GM19351 (cell line): ENCODE measurements around the gene VIL1.
A peak's percentile ranks its signal among the peaks of the same experiment; 100 is the strongest.

Source experiments
- ATAC-seq: cut with Tn5 transposase; IDR thresholded peaks from one replicate; pipeline ENCODE4 v1.9.1; 2021; ENCODE audit warnings: mild to moderate bottlenecking, moderate library complexity; ENCODE audit not compliant: unreplicated experiment

Gene VIL1

DNA sequence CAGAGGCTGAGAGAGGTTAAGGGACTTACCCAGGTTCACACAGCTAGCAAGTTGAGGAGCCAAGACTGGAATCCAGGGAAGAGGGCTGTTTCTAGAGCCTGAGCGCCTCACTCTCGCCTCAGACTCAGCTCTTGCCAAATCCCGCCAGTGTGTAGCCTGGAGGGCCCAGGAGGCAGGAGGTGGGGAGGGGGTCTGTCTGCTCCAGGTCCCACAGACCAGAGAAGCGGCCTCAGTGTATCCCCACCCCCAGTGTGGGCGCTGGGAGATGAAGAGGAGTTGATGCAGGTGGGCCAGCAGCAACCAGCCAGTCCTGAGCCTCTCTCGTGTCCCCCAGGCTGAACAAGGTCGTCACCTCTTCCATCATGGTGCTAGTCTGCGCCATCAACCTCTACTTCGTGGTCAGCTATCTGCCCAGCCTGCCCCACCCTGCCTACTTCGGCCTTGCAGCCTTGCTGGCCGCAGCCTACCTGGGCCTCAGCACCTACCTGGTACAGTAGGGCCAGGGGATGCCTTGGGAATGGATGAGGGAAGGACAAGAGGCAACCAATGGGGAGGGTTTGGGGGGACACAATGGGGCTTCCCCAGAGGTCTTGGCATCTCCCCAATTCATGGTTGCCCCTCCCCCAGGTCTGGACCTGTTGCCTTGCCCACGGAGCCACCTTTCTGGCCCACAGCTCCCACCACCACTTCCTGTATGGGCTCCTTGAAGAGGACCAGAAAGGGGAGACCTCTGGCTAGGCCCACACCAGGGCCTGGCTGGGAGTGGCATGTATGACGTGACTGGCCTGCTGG, 24.4 kb upstream of the VIL1 start:
- no peak for ATAC-seq

DNA sequence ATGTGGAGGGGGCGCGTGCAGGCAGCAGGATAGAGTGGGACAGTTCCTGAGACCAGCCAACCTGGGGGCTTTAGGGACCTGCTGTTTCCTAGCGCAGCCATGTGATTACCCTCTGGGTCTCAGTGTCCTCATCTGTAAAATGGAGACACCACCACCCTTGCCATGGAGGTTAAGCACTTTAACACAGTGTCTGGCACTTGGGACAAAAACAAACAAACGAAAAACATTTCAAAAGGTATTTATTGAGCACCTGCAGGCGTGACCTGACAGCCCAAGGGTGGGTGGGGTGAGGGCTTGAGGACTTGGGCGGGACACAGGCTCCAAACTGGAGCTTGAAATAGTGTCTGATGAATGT, 23.9 kb upstream of the VIL1 start:
- no peak for ATAC-seq

DNA sequence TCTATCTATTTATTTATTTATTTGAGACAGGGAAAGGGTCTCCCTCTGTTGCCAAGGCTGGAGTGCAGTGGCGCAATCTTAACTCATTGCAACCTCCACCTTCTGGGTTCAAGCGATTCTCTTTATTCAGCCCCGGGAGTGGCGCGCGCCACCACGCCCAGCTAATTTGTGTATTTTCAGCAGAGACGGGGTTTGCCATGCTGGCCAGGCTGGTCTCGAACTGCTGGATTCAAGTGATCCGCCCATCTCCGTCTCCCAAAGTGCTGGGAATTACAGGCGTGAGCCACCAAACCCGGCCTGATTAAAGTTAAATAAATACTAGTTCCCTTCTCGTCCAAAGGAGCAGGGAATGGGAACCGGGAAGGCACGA, 23.5 kb upstream of the VIL1 start:
- ATAC-seq: no peak

DNA sequence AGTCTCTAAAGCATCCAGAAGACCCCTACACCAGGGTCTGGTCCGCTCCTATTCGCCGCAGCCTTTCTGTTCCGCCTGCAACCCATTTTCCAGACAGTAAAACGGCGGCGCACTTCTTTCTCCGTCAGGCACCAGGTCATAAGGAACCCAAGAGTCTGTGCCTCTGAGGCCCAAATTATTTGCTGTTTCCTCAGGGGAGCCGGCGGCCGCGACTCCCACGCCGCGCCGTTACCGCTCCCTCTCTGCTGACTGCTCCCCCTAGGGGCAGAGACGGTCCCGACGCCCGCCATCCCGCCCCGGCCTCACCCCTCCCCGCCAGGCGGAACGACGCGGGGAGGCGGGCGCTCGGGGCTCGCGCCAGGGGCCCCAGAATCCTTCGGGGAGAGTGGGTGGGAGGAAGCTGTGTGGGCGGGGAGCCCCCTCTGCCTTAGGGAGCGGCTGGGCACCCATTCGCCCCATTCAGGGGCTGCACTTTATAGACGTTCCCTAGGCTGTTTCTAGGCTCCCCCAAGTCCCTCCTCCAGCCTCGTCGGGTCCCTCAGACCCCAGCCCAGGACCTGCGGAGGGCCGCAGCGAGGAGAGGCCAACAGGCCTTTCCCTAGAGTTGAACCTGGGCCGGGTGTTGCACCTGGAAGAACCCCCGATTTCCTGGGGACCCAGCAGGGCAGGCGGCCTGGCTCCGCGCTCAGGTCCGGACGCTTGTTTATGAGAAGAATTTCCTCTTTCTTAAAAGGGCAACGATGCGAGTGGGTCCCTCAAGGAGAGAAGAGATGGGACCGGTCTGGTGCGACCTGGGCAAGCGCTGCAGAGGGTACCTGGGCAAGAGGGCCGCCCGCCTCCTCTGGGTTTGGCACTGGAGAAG, 22.9 kb upstream of the VIL1 start:
- peak; percentile 43 for ATAC-seq

DNA sequence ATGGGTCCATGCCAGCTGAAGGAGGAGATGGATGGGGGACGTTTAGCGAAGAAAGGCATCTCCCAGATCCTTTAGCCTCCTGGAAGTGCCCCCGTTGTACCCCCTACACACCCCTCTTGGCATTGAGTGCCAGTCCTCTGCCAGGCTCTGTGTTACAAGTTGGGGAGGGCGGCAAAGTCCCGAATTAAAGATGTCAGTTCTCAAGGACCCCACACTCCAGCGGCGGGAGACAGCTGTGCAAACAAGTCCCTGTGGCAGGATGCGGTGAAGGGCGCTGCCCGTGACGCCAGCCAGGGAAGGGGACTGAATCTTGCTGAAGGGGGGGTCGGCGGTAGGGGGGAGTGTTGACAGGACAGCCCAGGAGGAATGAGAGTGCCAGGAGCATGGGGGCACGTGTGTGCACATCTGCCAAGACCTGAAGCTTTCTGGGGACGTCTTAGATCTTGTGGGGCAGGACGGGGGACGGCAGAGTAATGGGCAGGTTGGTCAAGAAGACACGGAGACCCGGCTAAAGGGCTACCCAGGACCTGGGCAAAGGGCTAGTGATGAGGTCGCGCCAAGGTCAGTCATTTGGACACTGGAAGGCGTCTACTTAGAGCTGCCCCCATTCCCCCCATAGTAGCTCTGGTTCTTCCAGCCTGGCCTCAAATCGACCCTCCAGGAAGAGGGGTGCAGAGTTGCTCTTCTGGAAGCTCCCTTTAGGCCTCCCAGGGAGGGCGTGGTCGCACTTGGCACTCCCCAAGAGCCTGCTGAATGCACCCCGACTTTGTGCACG, 22.0 kb upstream of the VIL1 start:
- no peak for ATAC-seq

DNA sequence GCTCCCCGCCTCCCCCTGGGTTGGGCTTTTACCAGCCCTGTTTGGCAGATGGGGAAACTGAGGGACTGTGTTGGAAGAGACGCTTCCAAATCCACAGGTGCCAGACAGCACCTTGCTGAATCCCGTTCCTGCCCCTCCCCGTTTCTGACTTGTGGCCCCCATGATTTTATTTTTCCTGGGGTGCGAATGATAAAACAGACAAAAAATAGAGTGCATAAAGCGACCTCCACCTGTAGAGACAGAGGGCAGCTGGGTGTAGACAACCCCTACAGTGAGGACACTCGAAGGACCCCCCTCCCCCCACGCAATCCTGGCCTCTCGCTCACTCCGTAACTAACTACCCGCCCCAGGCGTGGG, 21.5 kb upstream of the VIL1 start:
- no peak for ATAC-seq

DNA sequence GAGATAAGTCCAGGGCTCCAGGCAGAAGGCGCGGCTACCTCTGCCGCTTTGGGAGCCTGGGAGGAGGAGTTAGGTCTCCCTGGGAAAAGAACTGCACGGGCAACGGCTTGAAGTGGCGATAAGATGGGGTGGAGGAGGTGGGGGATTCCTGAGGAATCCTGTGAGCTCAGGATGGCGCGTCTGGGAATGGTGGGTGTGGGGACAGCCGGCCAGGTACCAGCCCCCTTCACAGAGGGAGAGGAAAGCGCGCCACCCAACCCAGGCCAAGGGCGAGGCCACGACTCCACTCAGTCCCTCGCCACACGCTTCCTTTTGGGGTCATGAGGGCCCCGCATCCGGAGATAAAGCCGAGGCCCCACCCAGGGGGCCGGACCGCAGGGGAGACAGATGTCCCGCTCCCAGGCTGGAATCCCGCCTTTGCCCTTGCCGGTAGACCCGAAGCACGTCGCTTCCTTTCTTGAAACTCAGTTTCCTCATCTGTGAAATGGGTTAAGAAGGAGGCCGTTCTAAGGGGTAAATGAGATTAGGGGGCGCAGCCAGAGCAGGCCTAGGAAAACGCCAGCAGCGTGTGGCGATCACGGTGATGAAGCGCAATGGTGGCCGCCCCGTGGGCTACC, 21.0 kb upstream of the VIL1 start:
- peak; percentile 19 for ATAC-seq

DNA sequence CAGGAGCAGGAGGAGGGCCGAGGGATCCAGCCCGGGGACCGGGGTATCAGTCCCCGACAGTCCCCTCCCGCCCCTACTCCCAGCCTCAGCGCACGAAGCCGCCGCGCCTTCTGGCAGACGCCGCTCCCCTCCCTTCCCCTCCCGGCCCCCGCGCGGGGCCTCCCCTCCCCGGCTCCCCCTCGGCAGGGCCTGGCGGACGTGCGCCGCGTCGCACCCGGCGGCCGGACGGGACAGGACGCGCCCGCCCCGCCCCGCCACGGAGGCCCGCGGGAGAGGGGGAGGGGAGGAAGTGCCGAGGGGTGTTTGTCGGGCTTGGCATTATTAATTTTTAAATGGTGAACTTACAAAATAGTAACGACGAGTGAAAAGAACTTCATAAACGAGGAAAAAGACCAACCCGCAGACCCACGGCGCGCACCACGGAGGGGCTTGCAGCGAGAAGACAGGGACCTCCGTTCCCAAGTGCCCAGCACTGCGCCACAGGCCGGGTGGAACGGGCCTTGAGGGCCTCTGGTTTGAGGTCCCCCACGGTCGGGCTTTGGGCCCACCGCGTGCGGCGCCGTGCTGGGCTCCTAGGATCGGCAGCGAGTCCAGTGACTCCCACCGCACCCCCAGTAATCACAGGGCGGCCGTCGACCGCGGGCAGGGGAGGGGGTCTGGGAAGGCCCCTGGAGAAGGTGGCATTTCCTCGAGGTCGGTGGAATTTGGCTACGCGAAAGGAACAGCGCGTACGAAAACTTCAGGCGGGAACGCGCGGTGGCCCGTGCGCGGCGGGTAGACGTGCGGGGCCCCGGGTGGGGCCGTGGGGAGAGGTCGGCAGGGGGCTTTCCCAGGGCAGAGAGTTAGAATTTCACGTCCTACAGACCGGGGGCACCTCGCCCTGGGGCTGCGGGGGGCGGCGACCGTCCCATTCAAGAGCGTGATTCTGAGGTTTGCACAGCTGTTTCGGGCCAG, 20.2 kb upstream of the VIL1 start:
- ATAC-seq: peak; percentile 20

DNA sequence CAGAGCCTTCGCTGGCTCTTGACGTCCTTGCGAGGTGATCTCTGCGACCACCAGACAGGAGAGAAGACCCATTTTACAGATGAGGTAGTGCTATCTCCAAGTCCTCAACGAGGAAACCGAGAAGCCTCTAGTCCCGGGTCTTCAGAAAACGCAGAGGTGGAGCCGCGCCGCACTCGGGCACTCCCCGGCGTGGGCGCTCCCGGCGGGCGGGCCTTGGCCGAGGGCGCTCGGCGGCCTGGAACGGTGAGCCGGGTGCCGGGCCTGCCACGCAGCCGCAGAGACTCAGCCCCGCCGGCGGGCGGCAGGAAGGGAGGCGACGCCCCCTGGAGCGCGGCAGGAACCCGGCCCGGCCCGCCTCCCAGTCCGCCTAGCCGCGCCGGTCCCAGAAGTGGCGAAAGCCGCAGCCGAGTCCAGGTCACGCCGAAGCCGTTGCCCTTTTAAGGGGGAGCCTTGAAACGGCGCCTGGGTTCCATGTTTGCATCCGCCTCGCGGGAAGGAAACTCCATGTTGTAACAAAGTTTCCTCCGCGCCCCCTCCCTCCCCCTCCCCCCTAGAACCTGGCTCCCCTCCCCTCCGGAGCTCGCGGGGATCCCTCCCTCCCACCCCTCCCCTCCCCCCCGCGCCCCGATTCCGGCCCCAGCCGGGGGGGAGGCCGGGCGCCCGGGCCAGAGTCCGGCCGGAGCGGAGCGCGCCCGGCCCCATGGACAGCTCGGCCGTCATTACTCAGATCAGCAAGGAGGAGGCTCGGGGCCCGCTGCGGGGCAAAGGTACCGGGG, 19.3 kb upstream of the VIL1 start, which contains the start of gene CTDSP1:
TSS of gene CTDSP1 (plus strand) at position 478 of the 776 bp plus-strand sequence. CDS start at position 701, 223 bp downstream.
- peak; percentile 34 for ATAC-seq

DNA sequence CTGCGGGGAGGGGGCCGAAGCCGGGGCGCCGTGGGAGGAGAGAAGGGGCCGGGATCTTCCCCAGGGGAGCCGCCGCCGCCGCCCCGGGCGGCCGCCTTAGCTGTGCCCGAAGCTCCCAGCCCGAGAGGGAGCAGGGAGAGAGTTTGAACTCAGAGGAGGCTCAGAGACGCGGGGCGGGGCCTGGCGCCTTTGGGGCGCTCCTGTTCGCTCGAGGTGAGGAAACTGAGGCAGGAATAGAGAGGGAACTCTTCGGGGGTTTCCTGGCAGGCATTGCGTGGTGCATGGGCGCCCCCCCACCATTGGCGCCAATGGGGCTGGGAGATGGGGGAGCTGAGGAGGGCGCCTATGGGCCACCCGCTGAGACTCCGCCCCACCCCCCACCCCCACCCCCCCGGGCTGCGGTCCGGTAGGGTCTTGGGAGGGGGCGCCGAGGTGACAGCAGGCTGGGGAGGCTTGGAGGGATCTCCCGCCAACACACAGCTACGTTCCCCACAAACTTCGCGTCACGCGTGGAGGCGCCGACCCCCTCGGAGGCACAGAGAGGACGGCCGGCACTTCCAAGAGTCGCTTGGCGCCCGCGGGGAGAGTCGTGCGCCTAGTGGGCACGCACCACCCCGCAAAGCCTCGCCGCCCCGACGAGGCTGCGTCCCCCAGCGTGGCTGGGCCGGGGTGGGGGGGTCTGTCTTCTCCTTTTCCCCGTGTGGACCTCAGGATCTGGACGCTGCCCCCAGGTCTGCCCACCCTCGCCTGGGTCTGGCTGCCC, 18.6 kb upstream of the VIL1 start:
- ATAC-seq: no peak

DNA sequence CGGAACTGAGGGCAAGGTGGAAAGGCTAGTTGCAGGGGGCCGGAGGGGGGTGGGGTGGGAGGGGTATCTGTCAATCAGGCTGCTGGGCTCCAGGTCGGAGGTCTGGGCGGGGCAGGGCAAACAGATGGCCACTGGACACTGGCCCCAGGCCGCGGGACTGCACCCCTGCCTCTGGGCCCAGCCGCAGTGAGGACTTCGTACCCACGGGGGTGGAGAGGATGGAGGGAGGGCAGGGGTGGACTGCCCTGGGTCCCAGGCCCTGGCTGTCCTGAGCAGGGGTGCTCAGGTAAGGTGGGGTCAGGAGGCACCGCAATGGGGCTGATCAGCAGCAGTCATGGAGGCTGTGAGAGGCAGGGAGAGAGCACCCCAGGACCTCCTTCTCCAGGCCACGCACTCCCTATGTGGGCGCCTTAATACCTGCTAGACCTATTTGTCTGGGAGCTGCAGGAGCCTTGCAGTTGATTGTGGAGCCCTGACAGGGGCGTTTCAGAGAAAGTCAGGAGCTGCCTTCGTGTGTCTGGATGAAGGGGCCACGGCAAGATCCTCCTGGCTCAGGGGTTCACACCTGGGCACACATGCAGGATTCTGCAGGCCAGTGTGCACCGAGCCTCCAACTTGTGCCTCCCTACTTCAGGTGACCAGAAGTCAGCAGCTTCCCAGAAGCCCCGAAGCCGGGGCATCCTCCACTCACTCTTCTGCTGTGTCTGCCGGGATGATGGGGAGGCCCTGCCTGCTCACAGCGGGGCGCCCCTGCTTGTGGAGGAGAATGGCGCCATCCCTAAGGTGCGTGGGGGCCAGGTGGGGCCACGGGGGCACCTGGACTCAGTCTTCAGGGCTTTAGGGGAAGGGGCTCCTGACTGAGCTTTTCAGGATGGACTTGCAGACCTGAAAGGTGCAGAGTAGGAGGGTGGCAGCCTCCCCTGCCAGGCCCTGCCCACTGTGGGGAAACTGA, 17.7 kb upstream of the VIL1 start:
- ATAC-seq: no peak

DNA sequence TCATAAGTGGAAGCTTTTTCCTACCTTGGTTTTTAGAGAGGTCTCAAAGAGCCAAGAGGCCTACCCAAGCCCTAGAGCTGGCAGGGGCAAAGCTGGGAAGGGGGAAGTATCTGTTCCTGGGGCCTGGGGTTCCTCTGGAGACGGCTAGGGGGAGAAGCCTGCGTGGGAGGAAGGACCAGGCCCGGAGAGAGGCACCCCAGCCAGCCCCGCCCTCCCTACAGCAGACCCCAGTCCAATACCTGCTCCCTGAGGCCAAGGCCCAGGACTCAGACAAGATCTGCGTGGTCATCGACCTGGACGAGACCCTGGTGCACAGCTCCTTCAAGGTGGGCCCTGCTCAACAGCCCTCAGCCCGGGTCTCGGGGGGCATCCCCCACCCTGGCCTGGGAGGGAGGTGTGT, 17.0 kb upstream of the VIL1 start:
- ATAC-seq: no peak

DNA sequence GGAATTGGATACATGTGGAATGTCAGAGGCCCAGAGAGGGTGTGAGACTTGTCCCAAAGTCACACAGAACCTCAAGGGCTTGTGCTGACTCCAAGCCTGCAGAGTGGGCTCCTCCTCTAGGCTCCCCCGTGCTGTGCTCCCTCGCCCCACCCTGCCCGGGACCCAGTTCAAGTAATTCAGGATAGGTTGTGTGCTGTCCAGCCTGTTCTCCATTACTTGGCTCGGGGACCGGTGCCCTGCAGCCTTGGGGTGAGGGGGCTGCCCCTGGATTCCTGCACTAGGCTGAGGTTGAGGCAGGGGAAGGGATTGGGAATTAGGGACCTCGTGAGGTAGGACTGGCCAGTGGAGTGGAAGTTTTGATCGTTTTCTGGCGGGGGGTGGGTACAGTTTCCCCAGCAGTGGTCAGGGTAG, 16.4 kb upstream of the VIL1 start:
- ATAC-seq: no peak

DNA sequence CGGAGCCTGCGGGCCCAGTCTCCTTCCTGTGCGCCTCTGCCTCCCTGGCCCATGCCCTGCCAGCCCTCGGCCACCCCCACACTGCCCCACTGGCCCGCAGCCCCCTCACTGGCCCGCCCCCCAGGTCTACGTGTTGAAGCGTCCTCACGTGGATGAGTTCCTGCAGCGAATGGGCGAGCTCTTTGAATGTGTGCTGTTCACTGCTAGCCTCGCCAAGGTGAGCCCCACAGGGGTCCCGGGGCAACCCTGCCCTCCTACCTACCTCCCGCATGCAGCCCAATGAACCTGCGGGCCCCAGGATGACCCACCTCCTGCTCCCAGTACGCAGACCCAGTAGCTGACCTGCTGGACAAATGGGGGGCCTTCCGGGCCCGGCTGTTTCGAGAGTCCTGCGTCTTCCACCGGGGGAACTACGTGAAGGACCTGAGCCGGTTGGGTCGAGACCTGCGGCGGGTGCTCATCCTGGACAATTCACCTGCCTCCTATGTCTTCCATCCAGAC, 16.0 kb upstream of the VIL1 start:
- no peak for ATAC-seq

DNA sequence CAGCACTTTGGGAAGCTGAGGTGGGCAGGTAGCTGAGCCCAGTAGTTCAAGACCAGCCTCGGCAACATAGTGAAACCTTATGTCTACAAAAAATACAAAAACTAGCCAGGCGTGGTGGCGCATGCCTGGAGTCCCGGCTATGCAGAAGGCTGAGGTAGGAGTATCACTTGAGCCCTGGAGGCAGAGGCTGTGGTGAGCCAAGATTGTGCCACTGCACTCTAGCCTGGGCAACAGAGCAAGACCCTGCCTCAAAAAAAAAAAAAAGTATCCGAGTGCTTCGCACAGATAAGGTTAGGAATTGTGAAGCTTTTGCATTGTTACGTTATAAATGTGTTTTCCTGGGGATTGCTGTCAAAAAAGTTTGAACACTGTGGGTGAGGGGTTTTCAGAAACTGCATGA, 15.1 kb upstream of the VIL1 start:
- no peak for ATAC-seq

DNA sequence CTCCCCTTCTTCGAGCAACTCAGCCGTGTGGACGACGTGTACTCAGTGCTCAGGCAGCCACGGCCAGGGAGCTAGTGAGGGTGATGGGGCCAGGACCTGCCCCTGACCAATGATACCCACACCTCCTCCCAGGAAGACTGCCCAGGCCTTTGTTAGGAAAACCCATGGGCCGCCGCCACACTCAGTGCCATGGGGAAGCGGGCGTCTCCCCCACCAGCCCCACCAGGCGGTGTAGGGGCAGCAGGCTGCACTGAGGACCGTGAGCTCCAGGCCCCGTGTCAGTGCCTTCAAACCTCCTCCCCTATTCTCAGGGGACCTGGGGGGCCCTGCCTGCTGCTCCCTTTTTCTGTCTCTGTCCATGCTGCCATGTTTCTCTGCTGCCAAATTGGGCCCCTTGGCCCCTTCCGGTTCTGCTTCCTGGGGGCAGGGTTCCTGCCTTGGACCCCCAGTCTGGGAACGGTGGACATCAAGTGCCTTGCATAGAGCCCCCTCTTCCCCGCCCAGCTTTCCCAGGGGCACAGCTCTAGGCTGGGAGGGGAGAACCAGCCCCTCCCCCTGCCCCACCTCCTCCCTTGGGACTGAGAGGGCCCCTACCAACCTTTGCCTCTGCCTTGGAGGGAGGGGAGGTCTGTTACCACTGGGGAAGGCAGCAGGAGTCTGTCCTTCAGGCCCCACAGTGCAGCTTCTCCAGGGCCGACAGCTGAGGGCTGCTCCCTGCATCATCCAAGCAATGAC, 14.4 kb upstream of the VIL1 start:
- no peak for ATAC-seq
